ENCODE results near the gene RAPGEF2.
"Not testable (repeated sequence)": the region's sequence is repeated elsewhere in the genome, so short reads cannot be mapped to it uniquely, and the experiment has no call there.

The RAPGEF2 gene

DNA sequence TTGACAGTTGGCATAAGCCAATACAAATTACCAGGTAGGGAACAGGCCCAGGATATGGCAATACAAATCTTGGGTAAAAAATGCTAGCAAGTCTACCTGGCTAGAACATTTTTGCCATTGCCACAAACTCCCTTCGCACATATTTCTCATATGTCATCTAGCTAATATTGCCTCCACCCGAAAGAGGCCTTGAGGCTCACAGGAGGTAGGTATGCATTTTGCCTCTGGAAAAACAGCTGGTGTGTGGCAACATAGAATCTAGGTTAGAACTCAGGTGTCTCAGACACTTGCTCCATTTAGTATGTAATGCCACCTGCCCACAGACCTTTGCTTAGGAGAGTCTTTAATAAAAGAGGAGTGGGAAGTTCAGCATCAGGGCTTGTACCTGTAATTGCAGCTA lies 16.3 kb upstream of the RAPGEF2 start:
- Histone ChIP-seq H3F3A (ENCODE audit: insufficient read depth) (no peaks in the 10 kb centered on the region), H3K36me3 (ENCODE audit: low read length) (no peaks in the 10 kb centered on the region), H3K9me2 (replicated peaks; ENCODE audit: insufficient read depth, low read length) (no peaks in the 10 kb centered on the region), H4K20me1 (ENCODE audit: low read depth, low read length) (no peaks in the 10 kb centered on the region), H3K27me3 (ENCODE audit: low read length) (no peaks in the 10 kb centered on the region), H3K9ac (ENCODE audit: low read length) (no peak overlapping the region), H3K9me3 (ENCODE audit: insufficient read depth, low read length) (no peaks in the 10 kb centered on the region), H3K79me2 (ENCODE audit: insufficient read depth, low read length) (no peaks in the 10 kb centered on the region), H3K4me3 (ENCODE audit: insufficient read depth, low read length, poor library complexity, severe bottlenecking) (no peak overlapping the region), H2AFZ (ENCODE audit: low read depth, low read length, severe bottlenecking) (no peak overlapping the region), H3K27ac (ENCODE audit: low read depth, low read length) (no peak overlapping the region), H3K4me2 (ENCODE audit: low read depth, low read length, poor library complexity, severe bottlenecking) (no peak overlapping the region)
- TF ChIP-seq, protein P1, sequence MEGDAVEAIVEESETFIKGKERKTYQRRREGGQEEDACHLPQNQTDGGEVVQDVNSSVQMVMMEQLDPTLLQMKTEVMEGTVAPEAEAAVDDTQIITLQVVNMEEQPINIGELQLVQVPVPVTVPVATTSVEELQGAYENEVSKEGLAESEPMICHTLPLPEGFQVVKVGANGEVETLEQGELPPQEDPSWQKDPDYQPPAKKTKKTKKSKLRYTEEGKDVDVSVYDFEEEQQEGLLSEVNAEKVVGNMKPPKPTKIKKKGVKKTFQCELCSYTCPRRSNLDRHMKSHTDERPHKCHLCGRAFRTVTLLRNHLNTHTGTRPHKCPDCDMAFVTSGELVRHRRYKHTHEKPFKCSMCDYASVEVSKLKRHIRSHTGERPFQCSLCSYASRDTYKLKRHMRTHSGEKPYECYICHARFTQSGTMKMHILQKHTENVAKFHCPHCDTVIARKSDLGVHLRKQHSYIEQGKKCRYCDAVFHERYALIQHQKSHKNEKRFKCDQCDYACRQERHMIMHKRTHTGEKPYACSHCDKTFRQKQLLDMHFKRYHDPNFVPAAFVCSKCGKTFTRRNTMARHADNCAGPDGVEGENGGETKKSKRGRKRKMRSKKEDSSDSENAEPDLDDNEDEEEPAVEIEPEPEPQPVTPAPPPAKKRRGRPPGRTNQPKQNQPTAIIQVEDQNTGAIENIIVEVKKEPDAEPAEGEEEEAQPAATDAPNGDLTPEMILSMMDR (IDR thresholded peaks at IDR 0.05; ENCODE audit: insufficient read depth, low read length, poor library complexity, severe bottlenecking): no peak
- no peak for TF ChIP-seq EZH2phosphoT487 (conservative IDR thresholded peaks at IDR 0.05; ENCODE audit: low read length)

DNA sequence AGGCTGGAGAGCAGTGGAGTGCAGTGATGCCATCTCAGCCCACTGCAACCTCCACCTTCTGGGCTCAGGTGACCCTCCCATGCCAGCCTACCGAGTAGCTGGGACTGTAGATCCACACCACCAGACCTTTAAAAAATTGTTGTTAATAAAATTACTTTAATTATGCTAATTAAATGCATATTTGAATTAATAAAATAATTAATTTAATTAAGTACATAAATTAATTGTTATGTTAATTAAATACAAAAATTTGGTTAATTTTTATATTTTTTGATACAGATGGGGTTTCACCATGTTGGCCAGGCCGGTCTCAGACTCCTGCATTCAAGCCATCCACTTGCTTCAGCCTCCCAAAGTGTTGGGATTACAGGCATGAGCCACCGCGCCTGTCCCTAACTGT lies 12.6 kb upstream of the RAPGEF2 start:
- no peak overlapping the region for H3K4me2 ChIP-seq (ENCODE audit: low read depth, low read length, poor library complexity, severe bottlenecking)
- no peaks in the 10 kb centered on the region for H3K27me3 ChIP-seq (ENCODE audit: low read length)
- H3K36me3 ChIP-seq (ENCODE audit: low read length): no peaks in the 10 kb centered on the region
- no peak overlapping the region for H2AFZ ChIP-seq (ENCODE audit: low read depth, low read length, severe bottlenecking)
- no peaks in the 10 kb centered on the region for H3F3A ChIP-seq (ENCODE audit: insufficient read depth)
- H3K4me3 ChIP-seq (ENCODE audit: insufficient read depth, low read length, poor library complexity, severe bottlenecking): no peak overlapping the region
- no peak for TF ChIP-seq EZH2phosphoT487 (conservative IDR thresholded peaks at IDR 0.05; ENCODE audit: low read length)
- TF ChIP-seq, protein P1 (IDR thresholded peaks at IDR 0.05; ENCODE audit: insufficient read depth, low read length, poor library complexity, severe bottlenecking): no peak
- H3K79me2 ChIP-seq (ENCODE audit: insufficient read depth, low read length): no peaks in the 10 kb centered on the region
- H4K20me1 ChIP-seq (ENCODE audit: low read depth, low read length): no peaks in the 10 kb centered on the region
- no peak overlapping the region for H3K27ac ChIP-seq (ENCODE audit: low read depth, low read length)
- no peak overlapping the region for H3K9ac ChIP-seq (ENCODE audit: low read length)
- H3K9me3 ChIP-seq (ENCODE audit: insufficient read depth, low read length): no peaks in the 10 kb centered on the region
- H3K9me2 ChIP-seq (replicated peaks; ENCODE audit: insufficient read depth, low read length): no peaks in the 10 kb centered on the region

DNA sequence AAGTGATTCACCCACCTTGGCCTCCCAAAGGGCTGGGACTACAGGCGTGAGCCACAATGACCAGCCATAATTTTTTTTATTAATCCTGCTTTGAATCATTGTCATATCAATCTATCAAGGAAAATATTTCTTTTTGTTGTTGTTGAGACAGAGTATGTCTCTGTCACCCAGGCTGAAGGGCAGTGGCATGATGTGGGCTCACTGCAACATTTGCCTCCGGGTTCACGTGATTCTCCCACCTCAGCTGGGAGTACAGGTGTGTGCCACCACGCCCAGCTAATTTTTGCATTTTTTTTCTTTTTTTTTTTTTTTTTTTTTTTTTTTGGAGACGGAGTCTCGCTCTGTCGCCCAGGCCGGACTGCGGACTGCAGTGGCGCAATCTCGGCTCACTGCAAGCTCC lies 8.7 kb upstream of the RAPGEF2 start:
- H3K9me3 ChIP-seq (ENCODE audit: insufficient read depth, low read length); H4K20me1 ChIP-seq (ENCODE audit: low read depth, low read length); H3K79me2 ChIP-seq (ENCODE audit: insufficient read depth, low read length); H3K9me2 ChIP-seq (replicated peaks; ENCODE audit: insufficient read depth, low read length); H3K36me3 ChIP-seq (ENCODE audit: low read length); H3K27ac ChIP-seq (ENCODE audit: low read depth, low read length); H3K4me2 ChIP-seq (ENCODE audit: low read depth, low read length, poor library complexity, severe bottlenecking); H3F3A ChIP-seq (ENCODE audit: insufficient read depth); H2AFZ ChIP-seq (ENCODE audit: low read depth, low read length, severe bottlenecking); H3K4me3 ChIP-seq (ENCODE audit: insufficient read depth, low read length, poor library complexity, severe bottlenecking); H3K27me3 ChIP-seq (ENCODE audit: low read length); H3K9ac ChIP-seq (ENCODE audit: low read length): not testable (repeated sequence)

GRCh38 chr4:159096434-159096833 lies 6.4 kb upstream of the RAPGEF2 start:
- H3K79me2 ChIP-seq (ENCODE audit: insufficient read depth, low read length): no peaks in the 10 kb centered on the region
- no peak overlapping the region for H3K27ac ChIP-seq (ENCODE audit: low read depth, low read length)
- H3F3A ChIP-seq (ENCODE audit: insufficient read depth): 0 out of 2 replicates have a peak, but pooled peaks cover 1% of the 10 kb centered on the region
- no peak overlapping the region for H3K9ac ChIP-seq (ENCODE audit: low read length)
- no peaks in the 10 kb centered on the region for H3K9me2 ChIP-seq (replicated peaks; ENCODE audit: insufficient read depth, low read length)
- no peaks in the 10 kb centered on the region for H4K20me1 ChIP-seq (ENCODE audit: low read depth, low read length)
- no peaks in the 10 kb centered on the region for H3K9me3 ChIP-seq (ENCODE audit: insufficient read depth, low read length)
- H3K27me3 ChIP-seq (ENCODE audit: low read length): no peaks in the 10 kb centered on the region
- no peak overlapping the region for H3K4me2 ChIP-seq (ENCODE audit: low read depth, low read length, poor library complexity, severe bottlenecking)
- TF ChIP-seq, protein P1 (IDR thresholded peaks at IDR 0.05; ENCODE audit: insufficient read depth, low read length, poor library complexity, severe bottlenecking): no peak
- no peak for TF ChIP-seq EZH2phosphoT487 (conservative IDR thresholded peaks at IDR 0.05; ENCODE audit: low read length)
- H2AFZ ChIP-seq (ENCODE audit: low read depth, low read length, severe bottlenecking): no peak overlapping the region
- H3K4me3 ChIP-seq (ENCODE audit: insufficient read depth, low read length, poor library complexity, severe bottlenecking): no peak overlapping the region
- H3K36me3 ChIP-seq (ENCODE audit: low read length): no peaks in the 10 kb centered on the region
